GM18520 (cell line): ENCODE data around the gene ESM1.

Experiments used
- ATAC-seq: cut with Tn5 transposase; IDR thresholded peaks from one replicate; pipeline ENCODE4 v1.9.1; 2021; ENCODE audit not compliant: unreplicated experiment

The ESM1 gene

GRCh38 chr5:54986269-54986654, 869 bp upstream of the ESM1 start:
- no peak for ATAC-seq

- no peak for ATAC-seq
Observed at GRCh38 chr5:54981928-54982327, 3.5 kb downstream of the ESM1 start.

GRCh38 chr5:54975701-54976100, 9.7 kb downstream of the ESM1 start:
- no peak for ATAC-seq

GRCh38 chr5:54969856-54970828, 15.3 kb downstream of the ESM1 start:
- ATAC-seq: no peak

- ATAC-seq: no peak
Observed at GRCh38 chr5:54969242-54969641, 16.2 kb downstream of the ESM1 start.

- ATAC-seq: no peak
Observed at GRCh38 chr5:54965806-54966205, 19.6 kb downstream of the ESM1 start.

DNA sequence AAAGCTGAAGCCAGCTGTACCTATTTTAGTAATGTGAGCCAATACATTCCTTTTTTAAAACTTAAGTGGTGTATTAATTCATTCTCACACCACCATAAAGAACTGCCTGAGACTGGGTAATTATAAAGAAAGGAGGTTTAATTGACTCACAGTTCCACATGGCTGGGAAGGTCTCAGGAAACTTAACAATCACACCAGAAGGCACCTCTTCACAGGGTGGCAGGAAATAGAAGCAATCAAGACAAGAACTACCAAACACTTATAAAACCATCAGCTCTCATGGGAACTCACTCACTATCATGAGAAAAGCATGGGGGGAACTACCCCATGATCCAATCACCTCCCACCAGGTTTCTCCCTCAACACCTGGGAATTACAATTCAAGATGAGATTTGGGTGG, 21.0 kb downstream of the ESM1 start:
- ATAC-seq: no peak

- ATAC-seq: no peak
Observed at GRCh38 chr5:54959673-54960418, 25.5 kb downstream of the ESM1 start.

DNA sequence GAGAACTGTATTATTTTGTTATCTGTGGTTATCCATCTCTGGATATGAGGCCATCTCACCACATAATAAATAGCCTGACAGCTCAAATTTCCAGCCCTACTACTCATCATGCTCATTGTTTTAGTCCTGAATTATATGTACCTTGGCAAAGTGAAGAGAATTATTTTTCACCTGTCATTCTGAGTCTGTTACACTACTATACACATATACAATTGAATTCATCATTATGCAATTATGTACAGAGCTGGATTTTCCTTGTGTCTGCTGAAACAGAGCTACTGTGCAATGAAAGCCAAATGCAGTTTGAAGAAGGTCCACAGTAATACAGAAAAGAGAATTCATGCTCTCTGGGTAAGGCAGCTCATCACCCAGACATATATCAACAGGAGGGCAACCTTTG, 28.5 kb downstream of the ESM1 start:
- no peak for ATAC-seq

DNA sequence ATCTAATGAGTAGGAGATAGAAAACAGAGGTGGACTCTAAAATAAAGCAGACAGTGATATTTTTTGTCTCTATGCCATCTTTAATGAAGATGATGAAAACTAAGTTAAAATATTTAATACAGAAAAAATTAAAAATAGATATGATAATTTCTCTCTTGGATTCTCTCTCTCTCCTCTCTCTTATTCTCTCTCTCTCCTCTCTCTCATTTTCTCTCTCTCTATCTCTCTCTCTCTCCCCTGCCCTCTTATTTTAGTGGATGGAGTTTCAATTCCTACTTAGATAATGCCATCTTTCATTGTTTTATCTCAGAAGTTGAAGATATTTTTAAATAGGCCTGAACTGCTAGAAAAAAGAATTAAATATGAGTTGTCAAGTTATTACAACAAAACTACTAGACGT, 38.2 kb downstream of the ESM1 start:
- ATAC-seq: no peak

- ATAC-seq: no peak
Observed at GRCh38 chr5:54946306-54946819, 39.0 kb downstream of the ESM1 start.

DNA sequence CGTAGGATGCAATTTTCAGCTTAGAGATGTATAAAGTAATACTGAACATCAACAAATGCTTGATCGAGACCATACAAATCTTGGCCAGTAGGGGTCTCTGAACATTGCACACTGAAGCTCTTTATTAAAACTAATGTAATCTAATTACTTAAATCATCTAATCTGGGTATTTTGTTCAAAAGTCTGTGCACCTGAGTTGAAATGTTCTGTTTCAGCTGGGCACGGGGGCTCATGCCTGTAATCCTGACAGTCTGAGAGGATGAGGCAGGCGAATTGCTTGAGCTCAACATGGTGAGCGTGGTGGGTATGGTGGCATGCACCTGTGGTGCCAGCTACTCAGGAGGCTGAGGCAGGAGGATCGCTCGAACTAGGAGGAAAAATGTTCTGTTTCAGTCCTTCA, 41.0 kb downstream of the ESM1 start:
- ATAC-seq: no peak

DNA sequence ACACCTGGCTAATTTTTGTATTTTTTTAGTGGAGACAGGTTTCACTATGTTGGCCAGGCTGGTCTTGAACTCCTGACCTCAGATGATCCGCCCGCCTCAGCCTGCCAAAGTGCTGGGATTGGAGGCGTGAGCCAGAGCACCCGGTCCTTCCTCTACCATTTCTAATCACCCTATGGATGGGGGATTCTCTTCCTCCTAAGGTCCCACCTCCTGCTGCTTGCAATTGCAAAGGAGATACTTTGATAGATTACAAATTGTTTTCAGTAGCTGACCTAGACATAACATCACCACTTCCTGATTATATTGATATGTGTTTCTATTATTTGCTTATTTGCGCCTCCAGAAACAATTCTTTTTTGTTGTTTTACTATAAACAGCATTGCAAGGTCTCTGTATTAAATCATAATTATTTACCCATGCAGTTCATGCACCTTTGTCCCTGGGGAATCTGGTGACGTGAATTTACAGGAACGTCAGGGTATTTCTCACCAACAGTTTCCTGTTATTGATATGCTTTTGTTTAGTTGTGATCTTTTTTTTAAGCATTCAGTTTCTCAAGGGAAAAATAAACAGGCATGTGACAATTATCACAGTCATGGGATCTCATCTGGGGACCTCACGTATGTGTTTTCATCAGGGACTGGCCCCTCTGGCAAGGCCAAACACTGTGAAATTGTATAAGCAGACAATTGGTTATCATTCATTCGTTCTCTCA, 43.2 kb downstream of the ESM1 start:
- no peak for ATAC-seq

DNA sequence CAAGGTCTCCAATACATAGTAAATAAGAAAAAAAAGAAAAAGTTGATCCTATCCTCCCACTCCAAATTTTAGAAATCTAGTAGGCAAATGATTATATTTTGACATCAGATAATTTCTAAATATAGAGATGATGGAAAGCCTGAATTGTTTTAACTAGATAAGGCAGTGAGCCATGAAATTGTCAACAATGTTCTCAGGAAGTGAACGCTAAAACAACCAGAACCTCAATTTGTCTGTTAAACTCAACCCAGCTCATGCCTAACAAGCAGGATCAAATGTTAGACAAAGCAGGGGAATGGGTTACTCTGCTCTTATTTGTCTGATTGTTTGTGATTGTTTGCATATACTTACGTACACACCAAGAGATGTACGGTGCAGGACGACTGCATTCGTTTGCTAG, 49.2 kb downstream of the ESM1 start:
- no peak for ATAC-seq

DNA sequence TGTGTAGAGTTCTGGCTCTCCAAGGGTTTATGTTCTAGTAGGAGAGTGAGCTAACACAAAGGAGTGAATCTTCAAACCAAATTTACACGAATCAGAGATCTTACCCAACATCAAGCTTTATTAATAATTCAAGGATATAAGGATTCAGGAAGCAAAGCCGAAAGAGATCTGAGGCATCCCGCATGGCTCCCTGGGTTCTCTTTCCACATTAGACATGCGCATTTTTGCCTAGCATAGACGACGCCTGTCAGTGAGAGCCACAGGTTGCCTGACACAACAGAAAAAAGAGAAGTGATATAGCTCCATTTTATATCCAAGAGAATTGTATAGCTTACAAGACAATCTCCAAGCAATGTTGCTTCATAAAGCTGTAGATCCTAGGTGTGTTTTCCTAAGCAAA, 52.6 kb downstream of the ESM1 start:
- no peak for ATAC-seq

DNA sequence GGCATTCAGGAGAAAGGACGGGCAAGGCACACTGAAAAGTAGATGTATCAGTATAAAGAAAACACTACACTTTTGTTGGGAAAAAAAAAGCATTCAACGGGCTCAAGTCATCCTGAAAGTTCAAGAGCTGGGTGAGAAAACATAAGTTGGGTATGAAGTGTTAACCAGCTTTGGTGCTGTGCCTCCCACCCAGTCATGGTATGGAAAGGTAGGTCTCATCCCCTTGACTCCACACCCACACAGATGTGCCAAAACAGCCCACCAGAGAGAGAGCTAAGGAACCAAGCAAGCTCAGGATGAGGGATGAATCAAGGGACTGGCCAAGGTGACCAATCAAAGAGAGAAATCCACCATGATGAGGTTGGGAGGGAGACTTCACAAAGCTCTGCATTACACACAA, 54.7 kb downstream of the ESM1 start:
- no peak for ATAC-seq
